DND-41 (cell line): ENCODE measurements around the gene CCDC60.

Experiments used
- CTCF ChIP-seq: IDR thresholded peaks from 2 replicates; pipeline ENCODE4 v1.5.1; 2012; ENCODE audit warnings: borderline replicate concordance, low read length, moderate library complexity, mild to moderate bottlenecking; ENCODE audit not compliant: poor library complexity, severe bottlenecking; ENCODE audit errors: extremely low read depth
- EZH2 ChIP-seq: IDR thresholded peaks from 3 replicates; pipeline ENCODE4 v1.6.1; 2012; ENCODE audit warnings: borderline replicate concordance, low read depth, mild to moderate bottlenecking, moderate library complexity, low read length, inconsistent platforms; ENCODE audit not compliant: severe bottlenecking

GRCh38 chr12:119326341-119326740, 8.2 kb upstream of the CCDC60 start:
- TF ChIP-seq CTCF = no peak
- no peak for TF ChIP-seq EZH2
